HG03064 (cell line): ENCODE results near the gene MTLN.
A peak's percentile ranks its signal among the peaks of the same experiment; 100 is the strongest.
"Not testable (repeated sequence)": the region's sequence is repeated elsewhere in the genome, so short reads cannot be mapped to it uniquely, and the experiment has no call there.

ENCODE experiments used
- ATAC-seq: cut with Tn5 transposase; IDR thresholded peaks from one replicate; pipeline ENCODE4 v1.9.1; 2021; ENCODE audit warnings: low read depth; ENCODE audit not compliant: unreplicated experiment

MTLN gene

GRCh38 chr2:110211938-110212858 is at the start of gene MTLN:
Gene MTLN (minus strand): TSS chr2:110212547. CDS start chr2:110212525, 22 bp downstream.
- peak; percentile 94 for ATAC-seq

GRCh38 chr2:110261910-110262309 is 49.6 kb upstream of the MTLN start:
- ATAC-seq = not testable (repeated sequence)

- not testable (repeated sequence) for ATAC-seq
Measured at GRCh38 chr2:110248081-110248795, 35.9 kb upstream of the MTLN start.

GRCh38 chr2:110245488-110246435 is 33.4 kb upstream of the MTLN start:
- ATAC-seq = not testable (repeated sequence)

GRCh38 chr2:110243283-110243682 is 30.9 kb upstream of the MTLN start:
- not testable (repeated sequence) for ATAC-seq

GRCh38 chr2:110234514-110234913 is 22.2 kb upstream of the MTLN start:
- ATAC-seq = not testable (repeated sequence)

- ATAC-seq = not testable (repeated sequence)
Measured at GRCh38 chr2:110229886-110230285, 17.5 kb upstream of the MTLN start.

- ATAC-seq = not testable (repeated sequence)
Measured at GRCh38 chr2:110222626-110223025, 10.3 kb upstream of the MTLN start.

GRCh38 chr2:110221938-110222337 is 9.6 kb upstream of the MTLN start:
- no peak for ATAC-seq

GRCh38 chr2:110220190-110220564 is 7.8 kb upstream of the MTLN start:
- ATAC-seq = no peak

- ATAC-seq = no peak
Measured at GRCh38 chr2:110219496-110220189, 7.3 kb upstream of the MTLN start.

- ATAC-seq = not testable (repeated sequence)
Measured at GRCh38 chr2:110218889-110219288, 6.5 kb upstream of the MTLN start.

- ATAC-seq = no peak
Measured at GRCh38 chr2:110216803-110217202, 4.5 kb upstream of the MTLN start.

GRCh38 chr2:110216199-110216598 is 3.9 kb upstream of the MTLN start:
- no peak for ATAC-seq

- ATAC-seq = no peak
Measured at GRCh38 chr2:110215566-110216158, 3.3 kb upstream of the MTLN start.

GRCh38 chr2:110215091-110215490 is 2.7 kb upstream of the MTLN start:
- ATAC-seq = no peak

- not testable (repeated sequence) for ATAC-seq
Measured at GRCh38 chr2:110213522-110213921, 1.2 kb upstream of the MTLN start.

- no peak for ATAC-seq
Measured at GRCh38 chr2:110205660-110206455, 6.5 kb downstream of the MTLN start.
